IMR-90 (cell line): ENCODE measurements around the gene MTURN. TPM values are rescaled to one million over a fixed set of nuclear protein-coding genes. Genes with fewer than 3 reads are reported as not detected.

Experiments
- ATAC-seq: fragments of 200-7000 bp; cut with Tn5 transposase; 2 replicates; pipeline ENCODE4 v1.9.1; 2020; ENCODE audit warnings: low read depth, mild to moderate bottlenecking, moderate library complexity
- BruUV-seq: library from RNA; stranded (reverse); fragments of 400-500 nt; replicated peaks from 2 replicates; lab custom pipeline; 2021; lab: Mats Ljungman, UMichigan
- CTCF ChIA-PET: fragments of 300-600 bp; formaldehyde crosslinking; extraction: SDS; loops from one replicate; lab custom pipeline; 2021; ENCODE audit warnings: antibody characterized with exemption; lab: Yijun Ruan, JAX
- POLR2A ChIA-PET: fragments of 300-600 bp; sonication (Branson Sonifier 250); formaldehyde crosslinking; loops from one replicate; lab custom pipeline; 2022; ENCODE audit warnings: antibody characterized with exemption; ENCODE audit not compliant: unreplicated experiment; lab: Charles Lee
- DNase-seq: peaks from one replicate; pipeline ENCODE4 v3.0.0; 2013
- H2AFZ ChIP-seq: replicated peaks from 2 replicates; pipeline ENCODE3; 2013; ENCODE audit warnings: low read length, mild to moderate bottlenecking; ENCODE audit not compliant: poor library complexity
- H2AK5ac ChIP-seq: 2 replicates; pipeline ENCODE4 v1.6.1; 2013; ENCODE audit warnings: low read depth, low read length, inconsistent platforms
- H2AK9ac ChIP-seq: replicated peaks from 2 replicates; pipeline ENCODE3; 2013; ENCODE audit warnings: mild to moderate bottlenecking, low read depth, low read length, moderate library complexity; ENCODE audit not compliant: poor library complexity
- H2BK120ac ChIP-seq: 2 replicates; pipeline ENCODE4 v1.6.1; 2013; ENCODE audit warnings: low read depth, low read length, inconsistent platforms
- H2BK15ac ChIP-seq: 3 replicates; pipeline ENCODE4 v1.6.1; 2013; ENCODE audit warnings: low read depth, low read length, inconsistent platforms
- H2BK20ac ChIP-seq: 2 replicates; pipeline ENCODE4 v1.6.1; 2013; ENCODE audit warnings: low read depth, mild to moderate bottlenecking, inconsistent platforms, low read length, moderate library complexity
- H2BK5ac ChIP-seq: 2 replicates; pipeline ENCODE4 v1.6.1; 2013; ENCODE audit warnings: mild to moderate bottlenecking, low read depth, low read length, inconsistent platforms; ENCODE audit not compliant: poor library complexity, severe bottlenecking
- H3K14ac ChIP-seq: replicated peaks from 2 replicates; pipeline ENCODE4 v1.6.1; 2013; ENCODE audit warnings: low read depth, low read length, inconsistent platforms
- H3K18ac ChIP-seq: 2 replicates; pipeline ENCODE4 v1.6.1; 2013; ENCODE audit warnings: low read depth, low read length, control low read depth
- H3K23ac ChIP-seq: 2 replicates; pipeline ENCODE4 v1.6.1; 2013; ENCODE audit warnings: low read depth, low read length, inconsistent platforms
- H3K27ac ChIP-seq: 2 replicates; pipeline ENCODE4 v1.5.1; 2013; ENCODE audit warnings: mild to moderate bottlenecking, control low read depth, low read length; ENCODE audit not compliant: insufficient read depth
- H3K27me3 ChIP-seq: 2 replicates; pipeline ENCODE4 v1.6.1; 2013; ENCODE audit warnings: low read length; ENCODE audit not compliant: control insufficient read depth, insufficient read depth
- H3K36me3 ChIP-seq: 2 replicates; pipeline ENCODE4 v1.6.1; 2013; ENCODE audit warnings: low read length, mixed read lengths; ENCODE audit not compliant: control insufficient read depth, insufficient read depth
- H3K4ac ChIP-seq: 2 replicates; pipeline ENCODE4 v1.6.1; 2013; ENCODE audit warnings: low read depth, low read length, inconsistent platforms
- H3K4me1 ChIP-seq: 2 replicates; pipeline ENCODE4 v1.6.1; 2013; ENCODE audit warnings: low read length, mixed read lengths; ENCODE audit not compliant: control insufficient read depth, insufficient read depth
- H3K4me2 ChIP-seq: 2 replicates; pipeline ENCODE4 v1.6.1; 2013; ENCODE audit warnings: low read depth, mild to moderate bottlenecking, control low read depth, low read length, moderate library complexity
- H3K4me3 ChIP-seq: 2 replicates; pipeline ENCODE4 v1.5.1; 2013; ENCODE audit warnings: low read depth, mild to moderate bottlenecking, control low read depth, low read length, moderate library complexity; ENCODE audit not compliant: insufficient read depth
- H3K56ac ChIP-seq: 2 replicates; pipeline ENCODE4 v1.6.1; 2013; ENCODE audit warnings: low read length, inconsistent platforms; ENCODE audit not compliant: insufficient read depth; ENCODE audit errors: extremely low read depth
- H3K79me1 ChIP-seq, 2 experiments: 2 replicates each; pipeline ENCODE4 v1.6.1; 2013; ENCODE audit warnings: low read length in 2 of 2, inconsistent platforms in 1 of 2, low read depth in 1 of 2
- H3K9ac ChIP-seq: 2 replicates; pipeline ENCODE4 v1.6.1; 2013; ENCODE audit warnings: low read depth, low read length, control low read depth
- H3K9me1 ChIP-seq: 2 replicates; pipeline ENCODE4 v1.6.1; 2013; ENCODE audit warnings: low read length, inconsistent platforms; ENCODE audit not compliant: insufficient read depth
- H3K9me3 ChIP-seq: 2 replicates; pipeline ENCODE4 v1.6.1; 2013; ENCODE audit warnings: low read length; ENCODE audit not compliant: control insufficient read depth, insufficient read depth
- H4K20me1 ChIP-seq: 2 replicates; pipeline ENCODE4 v1.6.1; 2013; ENCODE audit warnings: low read length, inconsistent platforms; ENCODE audit not compliant: insufficient read depth
- H4K5ac ChIP-seq: 2 replicates; pipeline ENCODE4 v1.6.1; 2013; ENCODE audit warnings: mild to moderate bottlenecking, low read depth, low read length, control low read depth
- H4K8ac ChIP-seq, 2 experiments: 2 replicates each; pipeline ENCODE4 v1.6.1; 2013; ENCODE audit warnings: low read depth in 2 of 2, low read length in 2 of 2, control low read depth in 1 of 2, inconsistent platforms in 1 of 2
- H4K91ac ChIP-seq: 2 replicates; pipeline ENCODE4 v1.6.1; 2013; ENCODE audit warnings: low read depth, low read length, inconsistent platforms; ENCODE audit not compliant: insufficient read depth
- BHLHE40 ChIP-seq: fragments of 150-350 bp; IDR thresholded peaks from 2 replicates; pipeline ENCODE4 v1.6.1; 2016; ENCODE audit warnings: mild to moderate bottlenecking, low read depth, low read length
- CTCF ChIP-seq: conservative IDR thresholded peaks from 2 replicates; pipeline ENCODE4 v1.5.1; 2012; ENCODE audit warnings: mild to moderate bottlenecking, low read depth, low read length, improper control_type of control experiment
- MAFK ChIP-seq: IDR thresholded peaks from 2 replicates; pipeline ENCODE4 v1.6.1; 2012; ENCODE audit warnings: low read depth, low read length, improper control_type of control experiment
- MAZ ChIP-seq: IDR thresholded peaks from 2 replicates; pipeline ENCODE4 v1.6.1; 2012; ENCODE audit warnings: low read depth, mild to moderate bottlenecking, low read length, improper control_type of control experiment, moderate library complexity, borderline replicate concordance
- MXI1 ChIP-seq: IDR thresholded peaks from 2 replicates; pipeline ENCODE4 v1.6.1; 2012; ENCODE audit warnings: low read depth, mild to moderate bottlenecking, low read length, moderate library complexity, borderline replicate concordance
- NFE2L2 ChIP-seq: fragments of 150-350 bp; IDR thresholded peaks from 2 replicates; pipeline ENCODE4 v1.6.1; 2016; ENCODE audit warnings: low read depth, mild to moderate bottlenecking, low read length
- POLR2A ChIP-seq: IDR thresholded peaks from 2 replicates; pipeline ENCODE4 v1.6.1; 2012; ENCODE audit warnings: mild to moderate bottlenecking, low read depth, low read length
- RAD21 ChIP-seq: IDR thresholded peaks from 2 replicates; pipeline ENCODE4 v1.6.1; 2012; ENCODE audit warnings: low read length, improper control_type of control experiment
- RCOR1 ChIP-seq: IDR thresholded peaks from 2 replicates; pipeline ENCODE4 v1.6.1; 2012; ENCODE audit warnings: mild to moderate bottlenecking, low read length, improper control_type of control experiment; ENCODE audit not compliant: insufficient replicate concordance
- RFX5 ChIP-seq: IDR thresholded peaks from 2 replicates; pipeline ENCODE4 v1.8.0; 2012; ENCODE audit warnings: low read depth, mild to moderate bottlenecking, low read length, moderate library complexity
- SMC3 ChIP-seq: fragments of 150-350 bp; IDR thresholded peaks from 2 replicates; pipeline ENCODE4 v1.6.1; 2016; ENCODE audit warnings: low read depth, mild to moderate bottlenecking, antibody characterized with exemption, low read length, moderate library complexity
- USF2 ChIP-seq: fragments of 150-350 bp; IDR thresholded peaks from 2 replicates; pipeline ENCODE4 v1.6.1; 2017; ENCODE audit warnings: mild to moderate bottlenecking, antibody characterized with exemption, low read length, low read depth
- WGBS, 2 experiments: methylation state at CpG; one replicate each; pipeline versions ENCODE4 v1.1.5 to v1.1.7; 2013; ENCODE audit warnings: missing lambda C conversion rate in 2 of 2; ENCODE audit not compliant: insufficient read length in 1 of 2; ENCODE audit errors: extremely low coverage in 2 of 2; 5-methylcytosine and 5-hydroxymethylcytosine counted together
- dilution Hi-C: fragments of 300-500 bp; cut with HindIII; formaldehyde crosslinking; loops from one replicate; pipeline ENCODE4 v1.14.3; 2018; ENCODE audit warnings: low sequenced_read_pairs; ENCODE audit not compliant: unreplicated experiment
- in situ Hi-C: fragments of 300-500 bp; cut with MboI; formaldehyde crosslinking; loops from 3 replicates; pipeline ENCODE4 v1.14.3; 2019; ENCODE audit warnings: low sequenced_read_pairs, inconsistent platforms, mixed read lengths
- intact Hi-C: fragments of 100-400 bp; cut with micrococcal nuclease; formaldehyde crosslinking; loops from 2 replicates; pipeline ENCODE4 v1.10.0; 2022
- polyA plus RNA-seq, 3 experiments: library from polyadenylated mRNA; depleted of rRNA; stranded (reverse); fragments of >200 nt; gene quantifications; 2 replicates each; pipeline ENCODE4 v1.2.3, GENCODE V29; 2012; ENCODE audit warnings: low replicate concordance in 1 of 3
- total RNA-seq: library from RNA; depleted of rRNA; stranded (reverse); fragments of >200 nt; gene quantifications from 2 replicates; pipeline ENCODE4 v1.2.3, GENCODE V29; 2012

The MTURN gene
- total and polyA plus RNA-seq, 2 of the 4 experiments (the other 2 are of a cell fraction), result 2.8 to 5.6 TPM

- 87% methylated on average over 22 of the region's 34 CpGs; no CpG with 5 or more reads in 1 of the 2 experiments for WGBS, 2 experiments
- no peak overlapping the region for H3K4ac ChIP-seq
- dilution Hi-C loops (no loop called here), in situ Hi-C loops (no loop called here), intact Hi-C loops (no loop called here)
- no peak overlapping the region for H2BK15ac ChIP-seq
- CTCF ChIA-PET, result no interaction called here
- H4K91ac ChIP-seq, result no peak overlapping the region
- BruUV-seq, result no TSS peak
- H3K27me3 ChIP-seq, result no peaks in the 10 kb centered on the region
- H3K14ac ChIP-seq, result no peak overlapping the region
- POLR2A ChIA-PET, result no interaction called here
- H3K9me3 ChIP-seq, result no peaks in the 10 kb centered on the region; the same call in 1 of the 2 replicates
- ATAC-seq (no peak), DNase-seq (no peak)
- H2AK9ac ChIP-seq, result no peak overlapping the region
- H3K4me2 ChIP-seq, result no peak overlapping the region
- no peak overlapping the region for H2AFZ ChIP-seq
- no peak overlapping the region for H2BK20ac ChIP-seq
- no peak for TF ChIP-seq RFX5
- no peak for TF ChIP-seq MXI1
- no peak for TF ChIP-seq SMC3
- TF ChIP-seq USF2, result no peak
- no peak for TF ChIP-seq BHLHE40
- no peak for TF ChIP-seq POLR2A
- TF ChIP-seq RAD21, result no peak
- no peak for TF ChIP-seq MAZ
- TF ChIP-seq MAFK, result no peak
- TF ChIP-seq NFE2L2, result no peak
- no peak for TF ChIP-seq CTCF
- TF ChIP-seq RCOR1, result no peak
- no peak overlapping the region for H3K27ac ChIP-seq
- no peak overlapping the region for H3K56ac ChIP-seq
- no peaks in the 10 kb centered on the region for H3K9me1 ChIP-seq
- H3K9ac ChIP-seq, result no peak overlapping the region
- no peaks in the 10 kb centered on the region for H3K79me1 ChIP-seq
- no peaks in the 10 kb centered on the region for H3K36me3 ChIP-seq
- H2BK5ac ChIP-seq, result no peak overlapping the region
- H2AK5ac ChIP-seq, result no peak overlapping the region
- H3K23ac ChIP-seq, result no peak overlapping the region
- no peak overlapping the region for H2BK120ac ChIP-seq
- no peaks in the 10 kb centered on the region for H3K4me1 ChIP-seq
- no peaks in the 10 kb centered on the region for H4K20me1 ChIP-seq
- no peak overlapping the region for H3K4me3 ChIP-seq
- H3K18ac ChIP-seq, result no peak overlapping the region
- no peak overlapping the region for H4K8ac ChIP-seq
- no peak overlapping the region for H4K5ac ChIP-seq
These were observed 19.0 kb upstream of the MTURN start for GRCh38 chr7:30115709-30116297.
